ENCODE measurements around the gene CRHR1.
"Not testable (repeated sequence)": the region's sequence is repeated elsewhere in the genome, so short reads cannot be mapped to it uniquely, and the experiment has no call there.

Gene CRHR1

GRCh38 chr17:45784293-45784740 is at the start of gene CRHR1:
CRHR1 (plus strand) TSS chr17:45784320; CDS start chr17:45784545, 225 bp downstream.
- DNase-seq: no peak

GRCh38 chr17:45734598-45734997 is 49.5 kb upstream of the CRHR1 start:
- no peak for DNase-seq

GRCh38 chr17:45735488-45735887 is 48.6 kb upstream of the CRHR1 start:
- no peak for DNase-seq

- DNase-seq: peak; percentile 61
Measured at GRCh38 chr17:45739786-45740185, 44.3 kb upstream of the CRHR1 start.

- DNase-seq: peak; percentile 96
Measured at GRCh38 chr17:45740553-45741330, 43.4 kb upstream of the CRHR1 start.

GRCh38 chr17:45742251-45742650 is 41.9 kb upstream of the CRHR1 start:
- DNase-seq: no peak

GRCh38 chr17:45743626-45744326 is 40.3 kb upstream of the CRHR1 start:
- DNase-seq: no peak

GRCh38 chr17:45744826-45745225 is 39.3 kb upstream of the CRHR1 start:
- not testable (repeated sequence) for DNase-seq

- DNase-seq: no peak
Measured at GRCh38 chr17:45745601-45746494, 38.3 kb upstream of the CRHR1 start.

GRCh38 chr17:45747911-45748310 is 36.2 kb upstream of the CRHR1 start:
- DNase-seq: no peak

GRCh38 chr17:45748731-45749310 is 35.3 kb upstream of the CRHR1 start:
- DNase-seq: peak; percentile 15

GRCh38 chr17:45749831-45750335 is 34.2 kb upstream of the CRHR1 start:
- no peak for DNase-seq

- DNase-seq: no peak
Measured at GRCh38 chr17:45750779-45751440, 33.2 kb upstream of the CRHR1 start.

- DNase-seq: no peak
Measured at GRCh38 chr17:45751466-45751865, 32.7 kb upstream of the CRHR1 start.

GRCh38 chr17:45752246-45752645 is 31.9 kb upstream of the CRHR1 start:
- DNase-seq: no peak

GRCh38 chr17:45753645-45754225 is 30.4 kb upstream of the CRHR1 start:
- DNase-seq: no peak

GRCh38 chr17:45755050-45755449 is 29.1 kb upstream of the CRHR1 start:
- no peak for DNase-seq

- DNase-seq: no peak
Measured at GRCh38 chr17:45756266-45756991, 27.7 kb upstream of the CRHR1 start.

GRCh38 chr17:45757431-45758218 is 26.5 kb upstream of the CRHR1 start:
- no peak for DNase-seq

GRCh38 chr17:45758544-45758943 is 25.6 kb upstream of the CRHR1 start:
- no peak for DNase-seq

All from NCI-H1436 (cell line).